ENCODE results near the gene ZNF672.

Gene ZNF672

GRCh38 chr1:248837045-248837780 is 811 bp upstream of the ZNF672 start:
- DNase-seq: no peak

- DNase-seq: peak; percentile 84 to 86
Observed at GRCh38 chr1:248838357-248839167, 538 bp downstream of the ZNF672 start.

- no peak for DNase-seq
Observed at GRCh38 chr1:248839168-248839555, 1.1 kb downstream of the ZNF672 start.

GRCh38 chr1:248840946-248841345 is 2.9 kb downstream of the ZNF672 start:
- DNase-seq: no peak

- DNase-seq: no peak
Observed at GRCh38 chr1:248841702-248842395, 3.8 kb downstream of the ZNF672 start.

- DNase-seq: no peak
Observed at GRCh38 chr1:248842781-248843331, 4.8 kb downstream of the ZNF672 start.

GRCh38 chr1:248843687-248844086 is 5.7 kb downstream of the ZNF672 start:
- no peak for DNase-seq

- no peak for DNase-seq
Observed at GRCh38 chr1:248844526-248844925, 6.5 kb downstream of the ZNF672 start.

- no peak for DNase-seq
Observed at GRCh38 chr1:248847181-248847955, 9.3 kb downstream of the ZNF672 start.

- DNase-seq: no peak
Observed at GRCh38 chr1:248847956-248848561, 10.0 kb downstream of the ZNF672 start.

GRCh38 chr1:248848602-248849001 is 10.6 kb downstream of the ZNF672 start:
- DNase-seq: no peak

- no peak for DNase-seq
Observed at GRCh38 chr1:248849152-248849551, 11.1 kb downstream of the ZNF672 start.

GRCh38 chr1:248849637-248850036 is 11.6 kb downstream of the ZNF672 start:
- DNase-seq: no peak

GRCh38 chr1:248850124-248850523 is 12.1 kb downstream of the ZNF672 start:
- no peak for DNase-seq

- no peak for DNase-seq
Observed at GRCh38 chr1:248850536-248851251, 12.7 kb downstream of the ZNF672 start.

- no peak for DNase-seq
Observed at GRCh38 chr1:248851390-248851789, 13.4 kb downstream of the ZNF672 start.

GRCh38 chr1:248852481-248853405 is 14.7 kb downstream of the ZNF672 start:
- DNase-seq: peak in 1 of 2 donors; percentile 12

- no peak for DNase-seq
Observed at GRCh38 chr1:248853663-248854375, 15.8 kb downstream of the ZNF672 start.

- peak in 1 of 2 donors; percentile 14 for DNase-seq
Observed at GRCh38 chr1:248855580-248855979, 17.6 kb downstream of the ZNF672 start.

Measured in stimulated activated CD4-positive, alpha-beta T cell treated with anti-CD3 and anti-CD28 coated beads, Interleukin-2, amount 100 ng/mL, for 24 hours (primary cell).